ENCODE results near the gene CST1.

- no peak for TF ChIP-seq CTCF (conservative IDR thresholded peaks at IDR 0.05; ENCODE audit: low read length)
- TF ChIP-seq EZH2phosphoT487 (IDR thresholded peaks at IDR 0.05; ENCODE audit: borderline replicate concordance) = no peak
Measured at GRCh38 chr20:23721962-23722361, 28.8 kb downstream of the CST1 start.
